Left lung (tissue), 10 donors: ENCODE measurements around the gene LDAF1. TPM values are rescaled to one million over a fixed set of nuclear protein-coding genes. Genes with fewer than 3 reads are reported as not detected.

Experiments
- ATAC-seq: fragments of 200-7000 bp; cut with Tn5 transposase; one replicate; pipeline ENCODE4 v1.9.1; 2020; ENCODE audit warnings: moderate library complexity
- DNase-seq, 4 donors: peaks; one replicate each; pipeline ENCODE4 v3.0.0-alpha.2; 2013 to 2020
- H3K27ac ChIP-seq, 2 donors: fragments of 200-600 bp; sonication (generic) in 1 of 2; one replicate each; pipeline versions ENCODE4 v1.5.0 to v1.8.0; 2020 to 2021
- H3K27me3 ChIP-seq, 2 donors: fragments of 200-600 bp; sonication (generic) in 1 of 2; one replicate each; pipeline versions ENCODE4 v1.5.0 to v1.8.0; 2020 to 2021
- H3K36me3 ChIP-seq, 2 donors: fragments of 200-600 bp; sonication (generic) in 1 of 2; one replicate each; pipeline versions ENCODE4 v1.5.0 to v1.8.0; 2020 to 2021
- H3K4me1 ChIP-seq, 2 donors: fragments of 200-600 bp; one replicate each; pipeline ENCODE4 v1.8.0; 2021
- H3K4me3 ChIP-seq, 2 donors: fragments of 200-600 bp; sonication (generic) in 1 of 2; one replicate each; pipeline versions ENCODE4 v1.5.0 to v1.8.0; 2020 to 2021; ENCODE audit warnings: mild to moderate bottlenecking in 1 of 2
- H3K9me3 ChIP-seq, 2 donors: fragments of 200-600 bp; sonication (generic) in 1 of 2; one replicate each; pipeline versions ENCODE4 v1.5.0 to v1.8.0; 2020 to 2021
- intact Hi-C, 2 donors: fragments of 100-400 bp; cut with DNase I; formaldehyde crosslinking; loops; one replicate each; pipeline versions ENCODE4 v1.11.2 to v1.14.2; 2022
- polyA plus RNA-seq, 6 donors: library from polyadenylated mRNA; unstranded; fragments of 120-200 nt; gene quantifications; one replicate each; pipeline ENCODE4 v1.2.1, GENCODE V29; 2013; ENCODE audit not compliant: insufficient read length in 6 of 6
- total RNA-seq, 2 donors: library from RNA; stranded (reverse); fragmentation: NEBNext Ultra II Directional; extraction: Animal tissue kit (Norgen Biotek cat#: 25700); gene quantifications; one replicate each; pipeline ENCODE4 v1.2.1, GENCODE V29; 2021
- TF ChIP-seq, protein P1 (sequence below), 2 donors: fragments of 200-600 bp; sonication (generic) in 1 of 2; IDR thresholded peaks; one replicate each; pipeline versions ENCODE4 v1.5.0 to v1.8.0; 2021; ENCODE audit warnings: antibody characterized with exemption in 2 of 2
- donor health status: DM: no; HTN: yes; CAD: no.
- donor health status: DM: no; HTN: no; CAD: no.

LDAF1 gene
- total and polyA plus RNA-seq, 8 donors: 27.9 to 48.5 (median 38.2) TPM

DNA sequence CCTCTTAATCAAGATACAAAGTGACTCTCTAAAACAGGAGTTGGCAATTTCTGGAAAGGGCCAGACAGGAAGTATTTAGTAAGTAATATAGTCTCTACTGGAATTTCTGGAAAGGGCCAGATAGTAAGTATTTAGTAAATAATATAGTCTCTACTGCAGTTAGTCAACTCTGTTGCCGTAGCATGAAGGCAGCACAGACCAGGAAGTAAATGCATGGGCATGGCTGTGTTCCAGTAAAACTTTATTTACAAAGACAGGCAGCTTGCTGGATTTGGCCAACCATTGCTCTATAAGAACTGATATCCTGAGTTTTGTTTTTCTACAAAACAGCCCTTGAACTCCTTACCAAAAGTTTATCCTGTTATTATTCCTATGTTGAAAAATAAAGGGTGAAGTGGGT, 16.9 kb downstream of the LDAF1 start:
- TF ChIP-seq, protein P1, sequence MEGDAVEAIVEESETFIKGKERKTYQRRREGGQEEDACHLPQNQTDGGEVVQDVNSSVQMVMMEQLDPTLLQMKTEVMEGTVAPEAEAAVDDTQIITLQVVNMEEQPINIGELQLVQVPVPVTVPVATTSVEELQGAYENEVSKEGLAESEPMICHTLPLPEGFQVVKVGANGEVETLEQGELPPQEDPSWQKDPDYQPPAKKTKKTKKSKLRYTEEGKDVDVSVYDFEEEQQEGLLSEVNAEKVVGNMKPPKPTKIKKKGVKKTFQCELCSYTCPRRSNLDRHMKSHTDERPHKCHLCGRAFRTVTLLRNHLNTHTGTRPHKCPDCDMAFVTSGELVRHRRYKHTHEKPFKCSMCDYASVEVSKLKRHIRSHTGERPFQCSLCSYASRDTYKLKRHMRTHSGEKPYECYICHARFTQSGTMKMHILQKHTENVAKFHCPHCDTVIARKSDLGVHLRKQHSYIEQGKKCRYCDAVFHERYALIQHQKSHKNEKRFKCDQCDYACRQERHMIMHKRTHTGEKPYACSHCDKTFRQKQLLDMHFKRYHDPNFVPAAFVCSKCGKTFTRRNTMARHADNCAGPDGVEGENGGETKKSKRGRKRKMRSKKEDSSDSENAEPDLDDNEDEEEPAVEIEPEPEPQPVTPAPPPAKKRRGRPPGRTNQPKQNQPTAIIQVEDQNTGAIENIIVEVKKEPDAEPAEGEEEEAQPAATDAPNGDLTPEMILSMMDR (IDR thresholded peaks at IDR 0.05): no peak
- no peak overlapping the region for H3K27ac ChIP-seq
- peak; percentile 51 for ATAC-seq
- H3K27me3 ChIP-seq: no peaks in the 10 kb centered on the region
- peaks cover 0 to 83% of the 10 kb centered on the region in 2 donors for H3K36me3 ChIP-seq
- intact Hi-C loops: no loop called here
- H3K4me3 ChIP-seq: no peak overlapping the region
- H3K4me1 ChIP-seq: no peaks in the 10 kb centered on the region
- no peak for DNase-seq
- no peaks in the 10 kb centered on the region for H3K9me3 ChIP-seq

- intact Hi-C loops: no loop called here
- DNase-seq: no peak
- ATAC-seq: peak; percentile 16
- H3K4me1 ChIP-seq: no peaks in the 10 kb centered on the region
- H3K9me3 ChIP-seq: no peaks in the 10 kb centered on the region
- H3K27ac ChIP-seq: no peak overlapping the region
- peaks cover 0 to 67% of the 10 kb centered on the region in 2 donors for H3K36me3 ChIP-seq
- H3K4me3 ChIP-seq: no peak overlapping the region
- TF ChIP-seq, protein P1 (IDR thresholded peaks at IDR 0.05): no peak
- no peaks in the 10 kb centered on the region for H3K27me3 ChIP-seq
Measured at GRCh38 chr16:21179126-21179982, 20.9 kb downstream of the LDAF1 start.

GRCh38 chr16:21179983-21180365, 21.5 kb downstream of the LDAF1 start:
- intact Hi-C loops: loop anchor here in 1 of 2 donors (10.0 kb wide), 1 partner anchor 115 kb away; no protein-coding TSS in a partner anchor
- Histone ChIP-seq H3K27me3 (no peaks in the 10 kb centered on the region), H3K4me1 (no peaks in the 10 kb centered on the region), H3K27ac (no peak overlapping the region), H3K9me3 (no peaks in the 10 kb centered on the region), H3K36me3 (peaks cover 0 to 61% of the 10 kb centered on the region in 2 donors), H3K4me3 (no peak overlapping the region)
- ATAC-seq (peak; percentile 88), DNase-seq (peak in 1 of 4 donors; percentile 19)
- TF ChIP-seq, protein P1 (IDR thresholded peaks at IDR 0.05): no peak

DNA sequence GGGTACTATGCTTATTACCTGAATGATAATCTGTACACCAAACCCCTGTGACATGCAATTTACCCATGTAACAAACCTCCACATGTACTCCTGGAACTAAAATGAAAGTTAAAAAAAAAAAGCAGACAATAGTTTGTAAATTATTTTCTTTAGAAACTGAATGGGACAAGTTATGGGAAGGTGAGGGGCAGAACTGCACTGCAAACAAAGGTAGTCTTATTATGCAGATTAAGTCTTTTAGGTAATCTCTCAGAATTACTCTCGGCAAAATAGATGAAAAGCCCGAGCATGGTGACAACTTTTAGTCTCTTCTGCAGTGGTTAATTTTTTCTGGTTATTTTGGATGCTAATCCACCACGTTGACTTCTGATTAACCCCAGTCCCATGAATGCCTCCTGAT, 25.5 kb downstream of the LDAF1 start:
- no peak for DNase-seq

DNA sequence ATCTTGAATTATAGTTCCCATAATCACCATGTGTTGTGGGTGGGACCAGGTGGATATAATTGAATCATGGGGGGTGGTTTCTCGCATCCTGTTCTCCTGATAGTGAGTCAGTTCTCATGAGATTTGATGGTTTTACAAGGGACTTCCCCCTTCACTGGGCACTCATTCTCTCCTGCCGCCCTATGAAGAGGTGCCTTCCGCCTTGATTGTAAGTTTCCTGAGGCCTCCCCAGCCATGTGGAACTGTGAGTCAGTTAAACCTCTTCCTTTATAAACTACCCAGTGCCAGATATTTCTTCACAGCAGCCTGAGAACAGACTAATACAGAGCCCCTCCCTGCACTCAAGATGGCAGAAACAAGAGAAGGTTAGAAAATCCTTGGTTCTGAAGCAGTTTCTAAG, 26.4 kb downstream of the LDAF1 start:
- ATAC-seq: no peak
- TF ChIP-seq, protein P1 (IDR thresholded peaks at IDR 0.05): no peak
- intact Hi-C loops: loop anchor here in 1 of 2 donors (10.0 kb wide), 1 partner anchor 110 kb away; no protein-coding TSS in a partner anchor
- H3K36me3 ChIP-seq: peaks cover 0 to 27% of the 10 kb centered on the region in 2 donors
- H3K27me3 ChIP-seq: no peaks in the 10 kb centered on the region
- H3K27ac ChIP-seq: no peak overlapping the region
- no peaks in the 10 kb centered on the region for H3K9me3 ChIP-seq
- H3K4me3 ChIP-seq: no peak overlapping the region
- peaks cover 0 to 5% of the 10 kb centered on the region in 2 donors for H3K4me1 ChIP-seq
- no peak for DNase-seq

More for the DNA sequence above, 25.5 kb downstream of the LDAF1 start:
- Histone ChIP-seq H3K27ac (no peak overlapping the region), H3K27me3 (no peaks in the 10 kb centered on the region), H3K9me3 (no peaks in the 10 kb centered on the region), H3K4me3 (no peak overlapping the region), H3K4me1 (peaks cover 0 to 5% of the 10 kb centered on the region in 2 donors), H3K36me3 (peaks cover 0 to 36% of the 10 kb centered on the region in 2 donors)
- no peak for ATAC-seq
- intact Hi-C loops: loop anchor here in 1 of 2 donors (10.0 kb wide), 1 partner anchor 111 kb away; no protein-coding TSS in a partner anchor
- TF ChIP-seq, protein P1 (IDR thresholded peaks at IDR 0.05): no peak
